ENCODE data around the gene RXRA.

DNA sequence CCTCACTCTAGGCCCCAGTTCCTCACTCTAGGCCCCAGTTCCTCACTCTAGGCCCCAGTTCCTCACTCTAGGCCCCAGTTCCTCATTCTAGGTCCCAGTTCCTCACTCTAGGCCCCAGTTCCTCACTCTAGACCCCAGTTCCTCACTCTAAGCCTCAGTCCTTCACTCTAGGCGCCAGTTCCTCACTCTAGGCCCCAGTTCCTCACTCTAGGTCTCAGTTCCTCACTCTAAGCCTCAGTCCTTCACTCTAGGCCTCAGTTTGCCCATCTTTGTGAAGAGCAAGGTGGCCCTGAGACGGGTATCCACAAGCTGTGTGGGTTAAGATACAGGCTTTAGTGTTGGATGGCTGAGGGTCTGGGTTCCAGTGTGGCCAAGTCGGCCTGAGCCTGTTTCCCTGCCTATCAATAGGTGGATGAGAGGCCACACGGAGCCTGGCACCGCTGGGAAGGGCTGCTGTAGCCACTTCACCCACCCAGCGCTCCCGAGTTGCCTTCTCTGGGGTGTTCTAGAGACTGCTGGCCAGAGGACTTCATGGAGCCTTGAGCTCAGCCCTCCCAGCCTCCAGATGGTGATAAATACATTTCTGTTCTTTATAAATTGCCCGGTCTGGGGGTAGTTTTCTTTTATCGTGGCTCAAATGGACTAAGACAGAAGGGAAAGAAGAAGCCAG, 150.2 kb downstream of the RXRA start:
- no peak for TF ChIP-seq ZNF384 (IDR thresholded peaks at IDR 0.05)
- TF ChIP-seq TARDBP (IDR thresholded peaks at IDR 0.05), result no peak
- TF ChIP-seq FOXA1 (IDR thresholded peaks at IDR 0.05), result no peak
- TF ChIP-seq FOXK2 (IDR thresholded peaks at IDR 0.05), result no peak
- no peak for TF ChIP-seq SUZ12 (IDR thresholded peaks at IDR 0.05)
- TF ChIP-seq CTBP1 (IDR thresholded peaks at IDR 0.05; ENCODE audit: borderline replicate concordance), result no peak
